Measurements from ENCODE around the gene ZBTB16.

GRCh38 chr11:114169321-114169749, 109.8 kb downstream of the ZBTB16 start:
- TF ChIP-seq L3MBTL2 (conservative IDR thresholded peaks at IDR 0.05) = no peak
- no peak for TF ChIP-seq FOXM1 (IDR thresholded peaks at IDR 0.05; ENCODE audit: borderline replicate concordance)
- TF ChIP-seq ARNT (IDR thresholded peaks at IDR 0.05) = no peak
- no peak for TF ChIP-seq SP1 (IDR thresholded peaks at IDR 0.05)
- no peak for TF ChIP-seq NFRKB (IDR thresholded peaks at IDR 0.05)
- TF ChIP-seq TARDBP (IDR thresholded peaks at IDR 0.05) = no peak
- TF ChIP-seq FOXK2 (IDR thresholded peaks at IDR 0.05) = no peak
- TF ChIP-seq SUZ12 (IDR thresholded peaks at IDR 0.05) = no peak

Data from HEK293T (cell line).